HG03066 (cell line): ENCODE measurements around the gene UBE2R2.
"Not testable (repeated sequence)": the region's sequence is repeated elsewhere in the genome, so short reads cannot be mapped to it uniquely, and the experiment has no call there.

Source experiments
- ATAC-seq: cut with Tn5 transposase; IDR thresholded peaks from one replicate; pipeline ENCODE4 v1.9.1; 2021; ENCODE audit warnings: low read depth; ENCODE audit not compliant: unreplicated experiment

UBE2R2 gene

DNA sequence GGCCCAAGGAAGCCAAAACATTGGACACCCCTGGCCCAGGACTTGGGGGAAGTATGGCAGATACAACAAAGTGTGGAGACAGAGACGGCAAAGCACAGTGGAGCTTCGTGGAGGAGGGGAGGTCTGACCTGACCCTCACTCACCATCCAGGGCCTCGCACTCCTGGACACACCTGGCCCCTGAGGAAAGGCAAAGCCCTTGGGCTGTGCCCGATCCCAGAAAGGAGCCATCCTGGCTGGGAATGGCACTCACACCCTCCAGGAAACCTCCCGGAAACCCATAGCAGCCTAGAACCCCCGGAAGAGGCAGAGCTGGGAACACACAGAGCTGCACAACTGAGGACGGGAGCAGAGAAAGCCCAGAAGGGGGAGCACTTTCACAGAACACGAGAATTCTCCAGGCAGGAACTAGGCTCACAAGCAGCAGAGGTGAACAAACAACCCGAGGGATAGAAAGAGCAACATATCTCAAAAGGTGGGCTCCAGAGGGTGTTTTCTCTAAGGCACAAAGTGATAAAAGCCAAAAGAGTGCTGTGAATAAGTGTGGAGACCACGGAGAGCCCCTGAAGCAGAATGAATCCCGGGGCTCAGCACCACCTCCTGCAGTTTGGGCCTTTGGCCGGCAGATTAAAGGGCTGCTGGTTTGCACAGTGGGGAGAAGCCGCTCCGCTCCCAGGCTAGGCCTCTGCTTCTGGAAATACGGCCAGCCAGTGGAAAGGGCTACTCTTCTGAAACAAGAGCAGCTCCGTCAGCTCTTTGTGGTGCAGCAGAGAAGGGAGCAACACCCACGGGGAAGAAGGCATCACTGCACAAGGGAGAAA lies 108.2 kb downstream of the UBE2R2 start:
- no peak for ATAC-seq

DNA sequence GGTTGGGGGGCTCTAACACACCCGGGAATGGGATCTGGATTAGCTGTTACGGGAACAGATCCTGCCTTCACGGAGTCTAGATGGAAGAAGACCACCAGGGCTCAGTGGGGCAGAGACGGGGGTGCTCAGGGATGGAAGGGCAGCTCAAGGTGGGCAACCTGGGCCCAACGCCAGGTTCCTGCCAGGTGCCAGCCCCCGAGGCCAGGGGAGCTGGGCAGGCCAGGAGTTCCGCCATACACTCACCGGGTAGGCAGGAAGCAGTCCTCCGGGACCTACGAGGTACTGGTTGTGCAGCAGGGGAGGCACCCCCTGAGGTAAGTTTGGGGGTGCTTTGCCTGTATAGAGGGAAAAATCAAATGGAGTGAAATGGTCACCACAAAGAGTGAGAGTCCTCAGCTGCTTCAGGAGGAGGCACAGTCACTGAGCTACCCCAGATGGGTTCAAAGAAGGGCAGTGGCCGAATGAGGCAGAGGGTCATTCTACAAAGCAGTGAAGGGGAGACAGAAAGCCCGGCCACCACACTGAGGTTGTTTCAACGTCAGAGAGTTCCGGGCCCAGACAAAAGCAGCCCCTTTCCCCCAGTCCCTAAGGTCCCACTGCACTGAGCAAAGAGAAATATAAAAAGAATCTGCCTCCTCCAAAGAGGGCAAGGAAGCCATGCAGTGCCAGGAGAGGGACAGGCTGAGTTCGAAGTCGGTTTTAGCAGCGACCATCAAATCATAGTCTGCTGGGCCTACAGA lies 110.0 kb downstream of the UBE2R2 start:
- no peak for ATAC-seq

DNA sequence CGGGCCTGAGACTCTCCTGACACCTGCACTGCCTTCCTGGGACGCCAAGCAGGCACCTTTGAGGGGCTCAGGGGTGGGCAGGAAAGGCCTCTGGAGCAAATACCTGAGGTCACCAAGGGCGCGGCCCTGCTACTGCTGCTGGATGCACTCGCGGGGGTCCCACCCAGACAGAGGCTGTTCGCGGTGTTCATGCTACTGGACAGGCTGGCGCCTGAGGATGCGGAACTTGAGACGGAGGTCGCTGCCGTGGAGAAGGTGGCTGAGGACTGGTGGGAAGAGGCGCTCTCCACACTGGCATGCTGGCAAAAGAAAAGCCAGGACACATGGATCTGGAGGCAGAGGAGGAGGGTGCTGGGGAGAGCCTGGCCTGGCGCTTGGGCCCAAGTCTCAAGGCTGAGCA lies 110.7 kb downstream of the UBE2R2 start:
- ATAC-seq = no peak

DNA sequence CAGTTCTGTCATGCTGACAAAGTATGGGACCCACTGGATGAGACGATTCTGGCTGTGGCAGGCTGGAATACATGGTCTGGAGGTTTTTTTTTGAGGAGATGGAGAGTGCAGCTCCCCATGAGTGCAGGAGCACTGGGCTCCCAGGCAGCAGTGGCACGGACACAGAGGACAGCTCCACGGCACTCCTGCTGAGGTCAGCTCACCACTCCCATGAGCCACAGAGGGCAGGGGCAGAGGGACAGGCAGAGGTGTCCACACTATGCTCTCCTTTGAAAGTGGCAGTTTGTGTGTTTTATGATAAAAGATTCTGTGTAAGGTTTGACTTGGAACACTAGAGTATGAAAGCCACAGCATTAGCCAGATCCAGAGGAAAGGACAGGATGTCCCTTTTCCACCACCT lies 114.4 kb downstream of the UBE2R2 start:
- ATAC-seq = no peak

DNA sequence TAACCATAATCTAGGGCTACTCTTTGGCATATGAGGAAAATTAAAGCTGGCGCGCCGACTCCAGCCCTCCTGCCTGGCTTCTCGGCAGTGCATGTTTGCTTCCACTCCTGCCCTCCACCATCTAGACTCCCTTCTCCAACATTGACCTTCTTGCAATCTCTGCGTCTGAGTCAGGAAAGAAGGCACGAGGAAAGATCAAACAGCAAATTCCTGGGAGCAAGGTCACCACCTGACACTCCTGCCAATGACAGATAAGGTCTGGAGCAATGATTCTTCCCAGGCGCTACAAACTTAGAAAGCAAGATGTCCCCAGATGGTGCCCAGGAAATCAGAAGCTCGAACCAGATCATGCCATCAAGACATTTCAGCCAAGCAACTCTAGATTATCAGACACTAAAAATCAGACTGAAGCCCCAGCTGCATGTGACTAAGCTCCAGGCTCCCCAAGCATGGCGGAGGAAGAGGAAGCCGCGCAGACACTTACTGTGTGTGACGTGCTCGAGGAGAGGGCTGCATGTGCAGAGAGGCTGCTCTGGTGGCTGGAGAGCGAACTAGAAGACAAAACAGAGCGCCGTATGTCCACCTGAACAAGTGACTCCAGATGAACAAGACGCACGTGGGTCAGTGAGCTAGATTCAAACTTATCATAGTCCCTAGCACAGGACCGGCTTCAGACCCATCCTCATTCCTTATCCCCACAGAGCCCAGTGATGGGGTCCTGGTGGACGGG lies 115.3 kb downstream of the UBE2R2 start:
- ATAC-seq = no peak

DNA sequence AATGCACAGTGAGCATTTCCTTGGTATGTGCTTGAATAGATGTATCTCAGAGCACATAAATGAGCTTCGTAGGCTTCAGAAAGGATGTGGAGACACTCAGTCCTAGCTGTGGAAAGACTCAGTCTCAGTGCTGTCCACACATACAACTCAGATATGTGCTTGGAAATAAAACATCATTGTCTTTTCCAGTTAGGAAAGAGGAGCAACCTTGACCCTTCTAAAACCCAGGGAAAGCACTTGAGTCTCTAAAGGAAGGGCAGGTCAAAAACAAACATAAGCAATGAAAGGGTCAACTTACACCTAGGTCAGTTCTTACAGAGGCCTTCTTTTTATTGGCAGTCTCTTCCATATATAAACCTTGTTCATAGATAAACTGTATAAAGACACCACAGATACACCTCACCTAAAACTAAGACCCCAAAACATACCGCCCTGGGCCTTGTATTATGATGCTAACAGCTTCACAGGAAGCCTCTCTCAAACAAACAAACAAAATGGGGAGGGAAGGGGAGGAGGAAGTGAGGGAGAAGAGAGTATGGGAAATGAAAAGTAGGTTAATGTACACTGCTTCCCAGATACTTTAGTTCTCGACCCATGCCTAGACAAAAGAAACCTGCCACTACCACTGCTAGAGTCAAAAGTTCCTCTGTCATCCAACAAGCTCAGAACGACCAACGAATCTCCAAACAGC lies 117.4 kb downstream of the UBE2R2 start:
- ATAC-seq = no peak

GRCh38 chr9:33939924-33940874 lies 123.2 kb downstream of the UBE2R2 start:
- ATAC-seq = no peak

- ATAC-seq = no peak
These were observed 125.6 kb downstream of the UBE2R2 start for GRCh38 chr9:33942471-33943083.

GRCh38 chr9:33943389-33943788 lies 126.4 kb downstream of the UBE2R2 start:
- ATAC-seq = no peak

DNA sequence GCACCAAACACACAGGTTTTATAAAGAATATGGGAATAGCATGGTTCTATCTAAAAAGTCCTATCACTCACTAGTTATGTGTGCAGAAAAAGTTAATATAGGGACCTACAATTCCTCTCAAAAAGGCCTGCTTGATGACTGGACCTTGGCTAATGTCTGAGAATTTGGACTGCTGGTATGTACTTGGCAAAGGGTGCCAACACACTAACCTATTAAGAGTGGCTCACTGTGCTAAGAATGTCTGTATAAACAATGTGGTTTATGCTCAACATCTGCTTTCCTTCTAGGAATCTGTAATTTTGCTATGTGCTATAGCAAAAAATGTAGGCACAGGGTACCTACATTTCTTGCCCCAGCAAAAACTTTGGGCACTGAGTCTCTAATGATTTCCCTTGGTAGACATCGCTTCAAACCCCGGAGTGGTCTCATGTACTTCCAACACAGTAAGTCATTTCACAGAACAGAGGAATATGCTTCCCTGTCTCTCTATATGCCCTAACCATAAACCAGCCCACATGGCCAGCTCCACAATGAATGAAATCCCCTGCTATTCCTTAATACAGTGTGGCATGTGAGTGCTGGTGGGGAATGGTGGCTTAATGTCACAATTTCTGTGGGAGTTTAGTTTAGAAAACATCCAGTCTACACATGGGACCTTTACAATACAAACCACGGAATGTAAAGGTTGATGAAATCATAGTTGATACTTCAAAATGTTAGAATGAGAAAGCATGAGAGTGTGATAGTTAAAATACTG lies 130.0 kb downstream of the UBE2R2 start:
- ATAC-seq = no peak

DNA sequence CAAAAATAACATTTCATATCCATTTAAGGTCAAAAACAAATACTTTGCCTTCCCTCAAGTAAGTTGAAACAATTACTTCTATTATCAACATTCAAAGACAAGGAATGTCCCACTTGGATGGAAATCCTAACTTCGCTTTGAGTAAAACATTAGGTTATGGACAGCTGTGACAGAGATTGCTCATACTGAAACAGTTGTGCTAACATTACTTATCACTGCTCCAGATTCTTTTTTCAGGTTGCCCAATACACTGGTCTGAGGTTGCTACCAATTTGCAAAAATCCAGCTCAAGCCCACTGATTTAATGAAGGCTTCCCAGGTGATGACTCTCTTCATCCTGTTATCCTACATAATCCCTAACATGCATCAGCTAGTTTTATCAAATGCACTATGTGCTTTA lies 133.4 kb downstream of the UBE2R2 start:
- no peak for ATAC-seq

DNA sequence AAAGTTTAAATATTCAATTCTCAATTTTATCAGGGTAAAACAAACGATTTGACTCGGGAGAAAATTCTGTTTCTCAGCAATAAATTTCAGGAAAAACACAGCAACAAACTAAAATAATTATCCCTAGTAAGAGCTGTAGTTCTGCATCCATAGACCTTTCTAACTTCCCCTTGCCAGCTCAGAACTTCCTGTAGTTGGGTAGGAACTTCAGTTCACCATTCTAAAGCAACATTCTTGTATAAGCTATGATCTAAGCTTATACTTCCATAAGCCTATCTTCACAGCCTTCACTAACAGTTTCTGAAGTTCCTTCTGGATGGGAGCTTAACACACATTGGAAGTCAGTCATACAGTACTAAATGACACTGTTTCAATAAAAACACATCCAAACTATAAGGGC lies 135.1 kb downstream of the UBE2R2 start:
- no peak for ATAC-seq

DNA sequence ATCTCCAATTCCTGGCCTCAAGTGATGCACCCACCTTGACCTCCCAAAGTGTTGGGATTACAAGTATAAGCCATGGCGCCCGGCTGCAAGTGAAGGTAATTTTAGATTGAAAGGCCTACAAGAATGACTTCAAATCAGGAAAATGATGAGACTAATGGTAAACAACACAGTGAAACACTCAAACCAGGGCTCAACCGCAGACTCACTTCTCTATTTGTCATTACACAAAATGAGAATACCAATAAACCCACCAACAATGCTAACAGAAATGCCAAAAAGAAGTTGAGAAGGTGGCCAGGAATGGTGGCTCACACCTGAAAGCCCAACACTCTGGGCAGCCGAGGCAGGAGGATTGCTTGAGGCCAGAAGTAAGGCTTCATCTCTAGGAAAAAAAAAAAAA lies 139.6 kb downstream of the UBE2R2 start:
- ATAC-seq = no peak

DNA sequence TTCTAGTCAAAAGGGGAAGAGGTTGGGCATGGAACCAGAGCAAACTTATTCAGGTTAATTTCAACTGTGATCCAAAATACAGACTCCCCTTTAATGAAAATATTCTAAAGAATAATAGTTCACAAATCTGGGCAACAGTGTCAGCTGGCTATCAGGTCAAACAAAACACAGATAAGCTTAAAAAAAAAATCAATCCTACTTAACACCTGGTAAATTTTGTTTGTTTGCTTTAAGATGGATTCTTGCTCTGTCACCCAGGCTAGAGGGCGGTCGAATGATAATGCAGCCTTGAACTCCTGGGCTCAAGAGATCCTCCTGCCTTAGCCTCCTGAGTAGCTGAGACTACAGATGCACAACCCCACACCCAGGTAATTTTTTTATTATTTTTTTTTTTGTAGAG lies 142.8 kb downstream of the UBE2R2 start:
- ATAC-seq = no peak

DNA sequence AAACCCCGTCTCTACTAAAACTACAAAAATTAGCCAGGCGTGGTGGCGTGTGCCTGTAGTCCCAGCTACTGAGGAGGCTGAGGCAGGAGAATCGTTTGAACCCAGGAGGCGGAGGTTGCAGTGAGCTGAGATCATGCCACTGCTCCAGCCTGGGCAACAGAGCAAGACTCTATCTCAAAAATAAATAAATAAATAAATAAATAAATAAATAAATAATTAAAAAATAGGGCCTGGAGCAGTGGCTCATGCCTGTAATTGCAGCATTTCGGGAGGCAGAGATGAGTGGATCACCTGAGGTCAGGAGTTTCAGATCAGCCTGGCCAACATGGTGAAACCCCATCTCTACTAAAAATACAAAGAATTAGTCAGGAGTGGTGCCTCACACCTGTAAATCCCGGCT lies 145.5 kb downstream of the UBE2R2 start:
- ATAC-seq = not testable (repeated sequence)

DNA sequence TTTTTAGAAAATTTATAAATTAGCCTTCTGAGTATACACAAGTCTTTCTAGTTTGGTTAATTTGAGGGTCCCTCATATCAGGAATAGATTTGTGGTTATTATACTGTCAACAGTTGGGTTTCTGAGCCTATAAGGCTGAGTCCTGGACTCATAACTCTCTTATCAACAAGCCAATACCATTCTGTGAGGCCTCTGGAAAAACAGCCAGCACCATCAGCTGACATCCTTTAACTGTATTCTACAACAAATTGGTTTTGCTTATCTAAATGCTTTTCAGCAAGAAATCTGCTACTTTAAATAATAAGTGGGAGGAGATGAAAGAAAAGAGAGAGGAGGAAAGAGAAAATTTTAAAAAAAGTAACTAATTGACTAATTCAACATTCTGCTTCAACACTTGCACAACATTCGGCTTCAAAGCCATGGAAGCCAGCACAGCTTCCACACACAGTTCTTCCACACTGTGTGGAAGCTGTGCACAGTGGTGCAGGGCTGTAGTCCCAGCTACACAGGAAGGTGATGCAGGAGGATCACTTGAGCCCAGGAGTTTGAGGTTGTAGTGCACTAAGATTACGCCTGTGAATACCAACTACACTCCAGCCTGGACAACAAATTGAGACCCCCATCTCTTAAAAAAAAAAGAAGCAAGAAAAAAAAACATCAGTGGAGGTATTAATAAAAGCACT lies 147.3 kb downstream of the UBE2R2 start:
- no peak for ATAC-seq
